ENCODE results near the gene USP24. TPM values are rescaled to one million over a fixed set of nuclear protein-coding genes. Genes with fewer than 3 reads are reported as not detected.
"Not testable (repeated sequence)": the region's sequence is repeated elsewhere in the genome, so short reads cannot be mapped to it uniquely, and the experiment has no call there.

The USP24 gene
- total and polyA plus RNA-seq, 2 donors (not counting 3 experiments of a cell fraction or from before 2014, with no cell fraction given) = 8.2 to 30.0 TPM

DNA sequence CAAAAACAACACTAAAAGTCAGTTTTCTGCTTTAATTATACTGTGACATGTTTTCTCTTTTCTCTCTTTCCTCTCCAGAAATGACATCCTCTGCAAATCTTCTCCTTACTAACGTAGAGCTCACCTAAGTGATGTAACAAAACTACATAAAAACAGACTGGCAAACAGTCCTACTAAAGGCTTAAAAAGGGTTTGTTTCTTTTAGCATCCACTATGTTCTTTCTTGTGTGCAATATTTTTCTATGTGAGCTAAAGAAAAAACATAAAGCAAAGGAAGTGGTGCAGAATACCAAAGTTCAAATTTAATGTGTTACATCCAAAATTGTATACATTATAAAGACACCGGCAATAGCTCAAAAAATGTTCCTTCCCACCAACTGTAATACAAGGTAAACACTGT is 14.5 kb downstream of the USP24 start:
- CTCF ChIA-PET = interaction anchor here (1.6 kb wide), 1 partner anchor 9 kb away, joined by 6 read pairs; no protein-coding TSS in a partner anchor
- FAIRE-seq = no peak
- intact Hi-C loops (cut with micrococcal nuclease) = no loop called here

DNA sequence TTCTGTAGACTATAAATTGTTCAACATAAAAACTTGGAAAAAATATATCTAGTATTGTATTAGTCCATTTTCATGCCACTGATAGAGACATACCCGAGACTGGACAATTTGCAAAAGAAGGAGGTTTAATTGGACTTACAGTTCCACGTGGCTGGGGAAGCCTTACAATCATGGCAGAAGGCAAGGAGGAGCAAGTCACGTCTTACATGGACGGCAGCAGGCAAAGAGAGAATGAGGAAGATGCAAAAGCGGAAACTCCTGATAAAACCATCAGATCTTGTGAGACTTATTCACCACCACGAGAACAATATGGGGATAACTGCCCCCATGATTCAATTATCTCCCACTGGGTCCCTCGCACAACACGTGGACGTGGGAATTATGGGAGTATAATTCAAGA is 15.4 kb downstream of the USP24 start:
- H3K36me3 ChIP-seq (ENCODE audit: control insufficient read depth in 2 of 2, extremely low read depth in 1 of 2, insufficient read depth in 2 of 2, low read length in 2 of 2); H3K9me1 ChIP-seq (replicated peaks; ENCODE audit: control insufficient read depth, extremely low read depth, insufficient read depth, low read length); H3K27ac ChIP-seq (ENCODE audit: insufficient read depth, low read depth, low read length); intact Hi-C loops (cut with micrococcal nuclease); H2AFZ ChIP-seq (ENCODE audit: low read depth, low read length); POLR2A ChIA-PET; H3K9ac ChIP-seq (replicated peaks; ENCODE audit: extremely low read depth, insufficient read depth, low read length); FAIRE-seq; dilution Hi-C loops (cut with MboI; ENCODE audit: extremely low pct_ligation_motif_present, low sequenced_read_pairs); DNase-seq (ENCODE audit: low read depth, low spot score); H3K4me2 ChIP-seq (ENCODE audit: insufficient read depth, low read length); BruUV-seq (replicated peaks); H3K27me3 ChIP-seq (ENCODE audit: control insufficient read depth in 2 of 2, insufficient read depth in 2 of 2, low read length in 2 of 2); H3K9me3 ChIP-seq (replicated peaks; ENCODE audit: control insufficient read depth, insufficient read depth, low read length); H3K4me3 ChIP-seq (replicated peaks in 1 of 3; ENCODE audit: insufficient read depth in 1 of 3, low read depth in 1 of 3, low read length in 3 of 3): not testable (repeated sequence)
- CTCF ChIA-PET = interaction anchor here (1.6 kb wide), 1 partner anchor 10 kb away, joined by 6 read pairs; no protein-coding TSS in a partner anchor
- Histone ChIP-seq H3K4me1 (ENCODE audit: control insufficient read depth, extremely low read depth, insufficient read depth, low read length) (peaks cover 10% of the 10 kb centered on the region), H3K79me2 (ENCODE audit: control insufficient read depth, insufficient read depth, low read length) (peaks cover 11% of the 10 kb centered on the region), H4K20me1 (replicated peaks; ENCODE audit: control insufficient read depth, extremely low read depth, insufficient read depth, low read length) (peaks cover 22% of the 10 kb centered on the region)

More for the DNA sequence above, 14.5 kb downstream of the USP24 start:
- POLR2A ChIA-PET = no interaction called here
- TF ChIP-seq, protein P1, sequence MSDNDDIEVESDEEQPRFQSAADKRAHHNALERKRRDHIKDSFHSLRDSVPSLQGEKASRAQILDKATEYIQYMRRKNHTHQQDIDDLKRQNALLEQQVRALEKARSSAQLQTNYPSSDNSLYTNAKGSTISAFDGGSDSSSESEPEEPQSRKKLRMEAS (IDR thresholded peaks at IDR 0.05; ENCODE audit: insufficient read depth, insufficient read length) = no peak
- no peak for TF ChIP-seq FOS (IDR thresholded peaks at IDR 0.05; ENCODE audit: borderline replicate concordance, insufficient read depth, low read length)
- no peak for TF ChIP-seq EZH2 (IDR thresholded peaks at IDR 0.05; ENCODE audit: borderline replicate concordance, low read depth, low read length, severe bottlenecking)
- no TSS peak for BruUV-seq (replicated peaks)
- Histone ChIP-seq H3K36me3 (ENCODE audit: control insufficient read depth in 2 of 2, extremely low read depth in 1 of 2, insufficient read depth in 2 of 2, low read length in 2 of 2) (no peaks in the 10 kb centered on the region), H3K27me3 (ENCODE audit: control insufficient read depth in 2 of 2, insufficient read depth in 2 of 2, low read length in 2 of 2) (no peaks in the 10 kb centered on the region), H3K9ac (replicated peaks; ENCODE audit: extremely low read depth, insufficient read depth, low read length) (no peak overlapping the region), H3K4me3 (replicated peaks in 1 of 3; ENCODE audit: insufficient read depth in 1 of 3, low read depth in 1 of 3, low read length in 3 of 3) (no peak overlapping the region), H3K4me1 (ENCODE audit: control insufficient read depth, extremely low read depth, insufficient read depth, low read length) (peaks cover 18% of the 10 kb centered on the region), H3K9me1 (replicated peaks; ENCODE audit: control insufficient read depth, extremely low read depth, insufficient read depth, low read length) (no peaks in the 10 kb centered on the region), H3K4me2 (ENCODE audit: insufficient read depth, low read length) (no peak overlapping the region), H4K20me1 (replicated peaks; ENCODE audit: control insufficient read depth, extremely low read depth, insufficient read depth, low read length) (peaks cover 24% of the 10 kb centered on the region), H2AFZ (ENCODE audit: low read depth, low read length) (no peak overlapping the region), H3K9me3 (replicated peaks; ENCODE audit: control insufficient read depth, insufficient read depth, low read length) (no peaks in the 10 kb centered on the region), H3K27ac (ENCODE audit: insufficient read depth, low read depth, low read length) (no peak overlapping the region), H3K79me2 (ENCODE audit: control insufficient read depth, insufficient read depth, low read length) (peaks cover 13% of the 10 kb centered on the region)
- dilution Hi-C loops (cut with MboI; ENCODE audit: extremely low pct_ligation_motif_present, low sequenced_read_pairs) = no loop called here
- DNase-seq (ENCODE audit: low read depth, low spot score) = no peak

All from endothelial cell of umbilical vein (primary cell).